NCI-H446 treated with DMSO at 0.1 percent for 48 hours (cell line): ENCODE measurements around the gene PPA1.
"Not testable (repeated sequence)": the region's sequence is repeated elsewhere in the genome, so short reads cannot be mapped to it uniquely, and the experiment has no call there.

Experiments
- DNase-seq: peaks from one replicate; lab custom pipeline; 2025; lab: John Stamatoyannopoulos, UW

PPA1 gene

GRCh38 chr10:70169011-70169410 is 64.2 kb downstream of the PPA1 start:
- no peak for DNase-seq

GRCh38 chr10:70167246-70167645 is 66.0 kb downstream of the PPA1 start:
- DNase-seq = no peak

- no peak for DNase-seq
Observed at GRCh38 chr10:70166394-70166793, 66.8 kb downstream of the PPA1 start.

- DNase-seq = no peak
Observed at GRCh38 chr10:70164163-70164562, 69.1 kb downstream of the PPA1 start.

GRCh38 chr10:70163448-70163847 is 69.8 kb downstream of the PPA1 start:
- DNase-seq = no peak

GRCh38 chr10:70162892-70163201 is 70.4 kb downstream of the PPA1 start:
- no peak for DNase-seq

GRCh38 chr10:70162151-70162891 is 70.9 kb downstream of the PPA1 start:
- no peak for DNase-seq

- no peak for DNase-seq
Observed at GRCh38 chr10:70160798-70161197, 72.4 kb downstream of the PPA1 start.

GRCh38 chr10:70159366-70159765 is 73.9 kb downstream of the PPA1 start:
- not testable (repeated sequence) for DNase-seq

GRCh38 chr10:70158113-70158512 is 75.1 kb downstream of the PPA1 start:
- DNase-seq = no peak

GRCh38 chr10:70155255-70155838 is 77.9 kb downstream of the PPA1 start:
- no peak for DNase-seq
